Endothelial cell of umbilical vein (primary cell): Measurements from ENCODE around the gene SKIC3.

Source experiments
- EZH2 ChIP-seq: IDR thresholded peaks from 2 replicates; pipeline ENCODE4 v1.6.1; 2012; ENCODE audit warnings: borderline replicate concordance, low read depth, mild to moderate bottlenecking, moderate library complexity, low read length, inconsistent platforms; ENCODE audit not compliant: severe bottlenecking
- POLR2A ChIP-seq: IDR thresholded peaks from 2 replicates; pipeline ENCODE4 v1.6.1; 2012; ENCODE audit warnings: low read depth, mild to moderate bottlenecking, control low read depth, low read length
- POLR2AphosphoS5 ChIP-seq: IDR thresholded peaks from 2 replicates; pipeline ENCODE4 v1.6.1; 2012; ENCODE audit warnings: low read depth, mild to moderate bottlenecking, control low read depth, low read length, moderate library complexity; ENCODE audit not compliant: insufficient read depth
- TF ChIP-seq, protein P1 (sequence below), 2 donors: IDR thresholded peaks; 1 replicate in 1 of 2; 2 replicates in 1 of 2; pipeline ENCODE4 v1.5.1; 2011; ENCODE audit warnings: low read length in 2 of 2, mild to moderate bottlenecking in 2 of 2, moderate library complexity in 2 of 2, control low read depth in 1 of 2, inconsistent platforms in 1 of 2, low read depth in 1 of 2; ENCODE audit not compliant: insufficient read depth in 1 of 2; ENCODE audit errors: extremely low read depth in 1 of 2
- TF ChIP-seq, protein P2 (sequence below): IDR thresholded peaks from 2 replicates; pipeline ENCODE4 v1.6.1; 2011; ENCODE audit not compliant: insufficient read depth, insufficient read length

DNA sequence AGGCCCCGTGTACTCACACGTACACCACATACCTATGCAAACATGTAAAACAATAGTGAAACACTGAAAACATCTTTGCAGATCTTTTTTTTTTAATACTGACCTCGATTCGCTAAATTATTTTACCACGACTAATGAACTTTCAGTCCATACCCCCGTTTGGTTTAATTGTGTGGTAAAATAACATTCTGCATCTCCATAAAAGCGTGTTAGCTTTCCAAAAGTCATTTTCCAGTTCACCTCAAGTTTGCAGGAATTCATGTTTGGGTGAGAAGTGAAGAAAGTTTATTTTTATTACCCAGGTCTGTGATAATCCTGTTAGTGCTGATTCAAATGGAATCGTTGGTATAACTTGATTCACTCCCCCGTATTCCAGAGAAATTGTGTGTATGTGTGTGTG is 776 bp upstream of the SKIC3 start:
- TF ChIP-seq, protein P1, sequence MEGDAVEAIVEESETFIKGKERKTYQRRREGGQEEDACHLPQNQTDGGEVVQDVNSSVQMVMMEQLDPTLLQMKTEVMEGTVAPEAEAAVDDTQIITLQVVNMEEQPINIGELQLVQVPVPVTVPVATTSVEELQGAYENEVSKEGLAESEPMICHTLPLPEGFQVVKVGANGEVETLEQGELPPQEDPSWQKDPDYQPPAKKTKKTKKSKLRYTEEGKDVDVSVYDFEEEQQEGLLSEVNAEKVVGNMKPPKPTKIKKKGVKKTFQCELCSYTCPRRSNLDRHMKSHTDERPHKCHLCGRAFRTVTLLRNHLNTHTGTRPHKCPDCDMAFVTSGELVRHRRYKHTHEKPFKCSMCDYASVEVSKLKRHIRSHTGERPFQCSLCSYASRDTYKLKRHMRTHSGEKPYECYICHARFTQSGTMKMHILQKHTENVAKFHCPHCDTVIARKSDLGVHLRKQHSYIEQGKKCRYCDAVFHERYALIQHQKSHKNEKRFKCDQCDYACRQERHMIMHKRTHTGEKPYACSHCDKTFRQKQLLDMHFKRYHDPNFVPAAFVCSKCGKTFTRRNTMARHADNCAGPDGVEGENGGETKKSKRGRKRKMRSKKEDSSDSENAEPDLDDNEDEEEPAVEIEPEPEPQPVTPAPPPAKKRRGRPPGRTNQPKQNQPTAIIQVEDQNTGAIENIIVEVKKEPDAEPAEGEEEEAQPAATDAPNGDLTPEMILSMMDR (IDR thresholded peaks at IDR 0.05; ENCODE audit: extremely low read depth in 1 of 2, insufficient read depth in 1 of 2, low read depth in 1 of 2, low read length in 2 of 2), result no peak
- no peak for TF ChIP-seq POLR2A
- no peak for TF ChIP-seq EZH2
- TF ChIP-seq POLR2AphosphoS5, result no peak
- TF ChIP-seq, protein P2, sequence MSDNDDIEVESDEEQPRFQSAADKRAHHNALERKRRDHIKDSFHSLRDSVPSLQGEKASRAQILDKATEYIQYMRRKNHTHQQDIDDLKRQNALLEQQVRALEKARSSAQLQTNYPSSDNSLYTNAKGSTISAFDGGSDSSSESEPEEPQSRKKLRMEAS, result no peak
